Non-pigmented ciliary epithelial cell (primary cell): ENCODE results near the gene C3orf22.

Experiments used
- DNase-seq: peaks from one replicate; pipeline ENCODE4 v3.0.0-alpha.2; 2010; ENCODE audit warnings: low read depth

C3orf22 gene

GRCh38 chr3:126556637-126557414 lies 1.9 kb downstream of the C3orf22 start:
- DNase-seq, result no peak

- DNase-seq, result no peak
Observed at GRCh38 chr3:126555795-126556636, 2.7 kb downstream of the C3orf22 start.

- DNase-seq, result no peak
Observed at GRCh38 chr3:126554560-126555525, 3.9 kb downstream of the C3orf22 start.

- DNase-seq, result no peak
Observed at GRCh38 chr3:126553284-126554084, 5.2 kb downstream of the C3orf22 start.

GRCh38 chr3:126552688-126553283 lies 5.9 kb downstream of the C3orf22 start:
- no peak for DNase-seq

- no peak for DNase-seq
Observed at GRCh38 chr3:126551839-126552687, 6.7 kb downstream of the C3orf22 start.

GRCh38 chr3:126551121-126551838 lies 7.5 kb downstream of the C3orf22 start:
- no peak for DNase-seq

- DNase-seq, result no peak
Observed at GRCh38 chr3:126550488-126551051, 8.2 kb downstream of the C3orf22 start.

GRCh38 chr3:126549861-126550487 lies 8.8 kb downstream of the C3orf22 start:
- no peak for DNase-seq

GRCh38 chr3:126548556-126549466 lies 9.9 kb downstream of the C3orf22 start:
- DNase-seq, result no peak

- DNase-seq, result no peak
Observed at GRCh38 chr3:126547721-126548120, 11.0 kb downstream of the C3orf22 start.

GRCh38 chr3:126546549-126547239 lies 12.0 kb downstream of the C3orf22 start:
- no peak for DNase-seq

GRCh38 chr3:126546013-126546412 lies 12.7 kb downstream of the C3orf22 start:
- no peak for DNase-seq

GRCh38 chr3:126545544-126545943 lies 13.2 kb downstream of the C3orf22 start:
- DNase-seq, result no peak

GRCh38 chr3:126544596-126545281 lies 14.0 kb downstream of the C3orf22 start:
- no peak for DNase-seq

GRCh38 chr3:126543457-126544061 lies 15.2 kb downstream of the C3orf22 start:
- no peak for DNase-seq
